ENCODE measurements around the gene CACNB1. TPM values are rescaled to one million over a fixed set of nuclear protein-coding genes. Genes with fewer than 3 reads are reported as not detected.
A peak's percentile ranks its signal among the peaks of the same experiment; 100 is the strongest.

Gene CACNB1
- total and polyA plus RNA-seq, 2 experiments from 2014 or later, result 6.6 to 7.1 TPM

DNA sequence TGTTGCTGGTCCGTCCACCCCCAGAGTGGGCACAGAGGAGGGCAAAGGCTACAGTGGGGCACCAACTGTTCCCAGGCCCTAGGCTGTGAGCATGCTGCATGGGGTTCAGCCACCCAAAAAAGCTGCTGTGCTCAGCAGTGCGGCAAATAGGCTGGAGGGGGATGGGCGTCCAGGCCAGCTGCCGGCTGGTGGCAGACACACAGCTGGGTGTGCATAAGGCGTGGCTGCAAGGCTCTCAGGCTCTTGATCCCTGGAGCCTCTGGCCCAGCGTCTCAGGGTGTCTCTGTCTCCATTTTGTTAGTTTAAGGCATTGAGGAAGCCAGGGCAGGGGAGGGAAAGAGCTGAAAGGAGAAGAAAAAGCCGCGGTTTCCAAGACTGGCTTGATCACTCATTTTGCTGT lies 11.4 kb upstream of the CACNB1 start:
- 68% methylated on average over 8 of the region's 8 CpGs for WGBS, 2 experiments (ENCODE audit: low coverage in 1 of 2, low lambda C conversion rate in 2 of 2, missing lambda C conversion rate in 2 of 2)
- Histone ChIP-seq H3K4me1 (ENCODE audit: insufficient read depth) (peaks cover 7% of the 10 kb centered on the region), H3K4me2 (ENCODE audit: unreplicated experiment) (no peak overlapping the region), H4K20me1 (ENCODE audit: insufficient read depth) (no peaks in the 10 kb centered on the region; the same call in 1 of the 2 replicates), H3K27ac (no peak overlapping the region), H3K27me3 (replicated peaks; ENCODE audit: insufficient read depth) (no peaks in the 10 kb centered on the region), H3K9me2 (ENCODE audit: insufficient read depth) (no peaks in the 10 kb centered on the region), H3K79me2 (ENCODE audit: insufficient read depth) (no peaks in the 10 kb centered on the region), H3K9me3 (ENCODE audit: low read depth) (no peaks in the 10 kb centered on the region), H3K4me3 (no peak overlapping the region), H2AFZ (no peak overlapping the region; the same call in 1 of the 2 replicates), H3F3A (ENCODE audit: insufficient read depth) (peaks cover 21% of the 10 kb centered on the region), H3K36me3 (ENCODE audit: low read depth) (peaks cover 13% of the 10 kb centered on the region), H3K9ac (peak overlapping the region; percentile 77; the same call in 1 of the 2 replicates)
- TF ChIP-seq EZH2 (IDR thresholded peaks at IDR 0.05; ENCODE audit: insufficient read depth, poor library complexity, severe bottlenecking), result no peak
- TF ChIP-seq EZH2phosphoT487 (IDR thresholded peaks at IDR 0.05; ENCODE audit: insufficient read depth, low read depth), result no peak
- in situ Hi-C loops (cut with MboI), result no loop called here
- DNase-seq, result no peak

DNA sequence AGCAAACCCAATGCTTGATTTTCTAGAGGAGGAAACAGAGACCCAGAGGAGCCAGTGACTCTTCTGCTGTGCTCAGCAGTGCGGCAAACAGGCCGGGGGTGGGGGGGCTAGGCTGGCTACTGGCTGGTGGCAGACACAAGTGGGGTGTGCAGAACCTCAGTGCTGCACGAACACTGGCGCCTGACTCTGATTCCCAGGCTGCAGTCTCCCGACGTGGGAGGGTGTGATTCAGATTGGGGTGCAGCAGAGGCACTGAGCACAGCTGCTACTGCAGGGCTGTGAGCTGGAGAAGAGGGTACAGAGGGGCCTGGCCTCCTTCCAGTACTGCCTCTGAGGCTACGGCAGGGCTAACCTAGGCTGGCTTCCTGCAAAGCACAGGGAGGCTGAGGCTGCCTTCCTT lies 10.7 kb upstream of the CACNB1 start:
- peaks cover 20% of the 10 kb centered on the region for H3K36me3 ChIP-seq (ENCODE audit: low read depth)
- peaks cover 7% of the 10 kb centered on the region for H3K4me1 ChIP-seq (ENCODE audit: insufficient read depth)
- TF ChIP-seq EZH2phosphoT487 (IDR thresholded peaks at IDR 0.05; ENCODE audit: insufficient read depth, low read depth), result no peak
- no peak for TF ChIP-seq EZH2 (IDR thresholded peaks at IDR 0.05; ENCODE audit: insufficient read depth, poor library complexity, severe bottlenecking)
- in situ Hi-C loops (cut with MboI), result no loop called here
- H4K20me1 ChIP-seq (ENCODE audit: insufficient read depth), result no peaks in the 10 kb centered on the region; the same call in 1 of the 2 replicates
- WGBS, 2 experiments (ENCODE audit: low coverage in 1 of 2, low lambda C conversion rate in 2 of 2, missing lambda C conversion rate in 2 of 2), result 59 to 67% methylated on average over 4 to 7 of the region's 7 CpGs
- peak; percentile 43 for DNase-seq
- H3K9me3 ChIP-seq (ENCODE audit: low read depth), result no peaks in the 10 kb centered on the region
- H2AFZ ChIP-seq, result no peak overlapping the region
- no peak overlapping the region for H3K27ac ChIP-seq
- no peaks in the 10 kb centered on the region for H3K9me2 ChIP-seq (ENCODE audit: insufficient read depth)
- no peaks in the 10 kb centered on the region for H3K27me3 ChIP-seq (replicated peaks; ENCODE audit: insufficient read depth)
- H3K9ac ChIP-seq, result no peak overlapping the region
- no peak overlapping the region for H3K4me2 ChIP-seq (ENCODE audit: unreplicated experiment)
- peaks cover 28% of the 10 kb centered on the region for H3F3A ChIP-seq (ENCODE audit: insufficient read depth)
- H3K4me3 ChIP-seq, result no peak overlapping the region
- H3K79me2 ChIP-seq (ENCODE audit: insufficient read depth), result no peaks in the 10 kb centered on the region

DNA sequence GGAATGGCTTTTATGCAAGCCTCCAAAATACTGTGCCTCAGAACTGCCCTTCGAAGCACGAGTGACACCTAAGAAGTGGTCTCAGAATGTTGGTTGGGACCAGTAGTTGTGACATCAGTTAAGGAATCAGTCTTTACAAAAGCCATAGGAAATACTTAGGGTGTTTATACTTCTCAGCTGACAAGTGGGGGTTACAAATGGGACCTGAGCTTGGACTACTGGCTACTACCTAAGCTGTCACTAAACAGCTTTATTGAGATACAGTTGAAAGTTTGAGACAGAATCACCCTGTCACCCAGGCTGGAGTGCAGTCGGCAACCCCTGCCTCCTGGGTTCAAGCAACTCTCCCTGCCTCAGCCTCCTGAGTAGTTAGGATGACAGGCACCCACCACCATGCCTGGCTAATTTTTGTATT lies 7.7 kb upstream of the CACNB1 start:
- Histone ChIP-seq H3K79me2 (ENCODE audit: insufficient read depth) (peaks cover 29% of the 10 kb centered on the region), H3K4me2 (ENCODE audit: unreplicated experiment) (no peak overlapping the region), H3K4me1 (ENCODE audit: insufficient read depth) (peaks cover 18% of the 10 kb centered on the region), H3K27ac (no peak overlapping the region), H3K27me3 (replicated peaks; ENCODE audit: insufficient read depth) (no peaks in the 10 kb centered on the region), H3K9me2 (ENCODE audit: insufficient read depth) (no peaks in the 10 kb centered on the region), H3K9ac (no peak overlapping the region), H3K9me3 (ENCODE audit: low read depth) (no peaks in the 10 kb centered on the region), H3K4me3 (no peak overlapping the region), H2AFZ (no peak overlapping the region), H3F3A (ENCODE audit: insufficient read depth) (peaks cover 53% of the 10 kb centered on the region), H3K36me3 (ENCODE audit: low read depth) (peaks cover 35% of the 10 kb centered on the region), H4K20me1 (ENCODE audit: insufficient read depth) (no peaks in the 10 kb centered on the region; the same call in 1 of the 2 replicates)
- no peak for DNase-seq
- TF ChIP-seq EZH2phosphoT487 (IDR thresholded peaks at IDR 0.05; ENCODE audit: insufficient read depth, low read depth) (no peak), EZH2 (IDR thresholded peaks at IDR 0.05; ENCODE audit: insufficient read depth, poor library complexity, severe bottlenecking) (no peak)
- 83 to 84% methylated on average over 3 of the region's 3 CpGs for WGBS, 2 experiments (ENCODE audit: low coverage in 1 of 2, low lambda C conversion rate in 2 of 2, missing lambda C conversion rate in 2 of 2)
- in situ Hi-C loops (cut with MboI), result no loop called here

DNA sequence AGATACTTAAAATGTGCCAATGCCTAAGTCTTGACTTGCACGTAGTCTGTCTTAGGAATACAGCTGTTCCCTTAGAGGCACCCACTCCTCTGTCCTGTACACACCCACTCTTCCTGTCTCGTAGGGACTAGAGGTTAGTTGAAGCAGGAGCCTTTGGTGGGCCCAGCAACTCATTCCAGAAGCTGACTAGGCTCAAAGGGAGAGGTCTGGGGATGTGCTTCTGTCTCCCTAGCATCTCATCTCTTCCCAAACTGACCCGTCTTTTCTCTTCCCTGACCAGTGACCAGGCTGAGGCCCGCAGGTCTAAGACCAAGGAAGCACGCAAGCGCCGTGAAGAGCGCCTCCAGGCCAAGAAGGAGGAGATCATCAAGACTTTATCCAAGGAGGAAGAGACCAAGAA lies 6.8 kb upstream of the CACNB1 start:
- peaks cover 35% of the 10 kb centered on the region for H3K36me3 ChIP-seq (ENCODE audit: low read depth)
- H3K79me2 ChIP-seq (ENCODE audit: insufficient read depth), result peaks cover 29% of the 10 kb centered on the region
- H3K9ac ChIP-seq, result no peak overlapping the region
- no peak overlapping the region for H3K4me3 ChIP-seq
- no peaks in the 10 kb centered on the region for H3K9me2 ChIP-seq (ENCODE audit: insufficient read depth)
- no peak overlapping the region for H2AFZ ChIP-seq
- H4K20me1 ChIP-seq (ENCODE audit: insufficient read depth), result no peaks in the 10 kb centered on the region; the same call in 1 of the 2 replicates
- no peak for DNase-seq
- no peaks in the 10 kb centered on the region for H3K9me3 ChIP-seq (ENCODE audit: low read depth)
- in situ Hi-C loops (cut with MboI), result no loop called here
- no peak overlapping the region for H3K4me2 ChIP-seq (ENCODE audit: unreplicated experiment)
- no peak overlapping the region for H3K27ac ChIP-seq
- peaks cover 14% of the 10 kb centered on the region for H3K4me1 ChIP-seq (ENCODE audit: insufficient read depth)
- no peak for TF ChIP-seq EZH2 (IDR thresholded peaks at IDR 0.05; ENCODE audit: insufficient read depth, poor library complexity, severe bottlenecking)
- no peaks in the 10 kb centered on the region for H3K27me3 ChIP-seq (replicated peaks; ENCODE audit: insufficient read depth)
- WGBS, 2 experiments (ENCODE audit: low coverage in 1 of 2, low lambda C conversion rate in 2 of 2, missing lambda C conversion rate in 2 of 2), result 84 to 85% methylated on average over 8 of the region's 8 CpGs
- H3F3A ChIP-seq (ENCODE audit: insufficient read depth), result peaks cover 58% of the 10 kb centered on the region
